Central memory CD8-positive, alpha-beta T cell (primary cell): ENCODE data around the gene SART1.

Experiments used
- ATAC-seq: fragments of 150-1000 bp; cut with Tn5 transposase; replicated peaks from 2 replicates; pipeline ENCODE4 v1.10.0; 2022; ENCODE audit warnings: mild to moderate bottlenecking, moderate FRiP score, moderate number of reproducible peaks; ENCODE audit not compliant: poor library complexity, severe bottlenecking; ENCODE audit errors: extremely low read depth
- DNase-seq, 2 donors: peaks; one replicate each; pipeline ENCODE4 v3.0.0; 2021; ENCODE audit warnings: low spot score in 2 of 2
- H3K27ac Mint-ChIP-seq: one replicate; pipeline ENCODE4 v1.8.0; 2022; ENCODE audit warnings: low read depth, mild to moderate bottlenecking, moderate library complexity, mixed read lengths
- H3K27me3 Mint-ChIP-seq: one replicate; pipeline ENCODE4 v1.8.0; 2022; ENCODE audit warnings: mixed read lengths
- H3K36me3 Mint-ChIP-seq: one replicate; pipeline ENCODE4 v1.8.0; 2022; ENCODE audit warnings: mild to moderate bottlenecking, moderate library complexity, mixed read lengths; ENCODE audit not compliant: insufficient read depth
- H3K4me1 Mint-ChIP-seq: one replicate; pipeline ENCODE4 v1.8.0; 2022; ENCODE audit warnings: mixed read lengths
- H3K4me3 Mint-ChIP-seq: one replicate; pipeline ENCODE4 v1.8.0; 2022; ENCODE audit warnings: mild to moderate bottlenecking, moderate library complexity, mixed read lengths
- H3K9me3 Mint-ChIP-seq: one replicate; pipeline ENCODE4 v1.8.0; 2022; ENCODE audit warnings: mixed read lengths

SART1 gene

GRCh38 chr11:66012371-66012945 lies 50.9 kb downstream of the SART1 start:
- DNase-seq (no peak), ATAC-seq (no peak)
- H3K27me3 Mint-ChIP-seq, result no peaks in the 10 kb centered on the region
- no peak overlapping the region for H3K27ac Mint-ChIP-seq
- H3K9me3 Mint-ChIP-seq, result no peaks in the 10 kb centered on the region
- H3K4me3 Mint-ChIP-seq, result no peak overlapping the region
- H3K4me1 Mint-ChIP-seq, result no peaks in the 10 kb centered on the region
- peaks cover 3% of the 10 kb centered on the region for H3K36me3 Mint-ChIP-seq

- Mint-ChIP-seq H3K4me1 (no peaks in the 10 kb centered on the region), H3K9me3 (no peaks in the 10 kb centered on the region)
Measured at GRCh38 chr11:66012946-66013761, 51.6 kb downstream of the SART1 start.

GRCh38 chr11:66013762-66014100 lies 52.2 kb downstream of the SART1 start:
- H3K27me3 Mint-ChIP-seq, result no peaks in the 10 kb centered on the region
- no peaks in the 10 kb centered on the region for H3K4me1 Mint-ChIP-seq
- ATAC-seq (no peak), DNase-seq (no peak)
- H3K27ac Mint-ChIP-seq, result no peak overlapping the region
- no peaks in the 10 kb centered on the region for H3K36me3 Mint-ChIP-seq
- H3K9me3 Mint-ChIP-seq, result no peaks in the 10 kb centered on the region
- no peak overlapping the region for H3K4me3 Mint-ChIP-seq

More at GRCh38 chr11:66012946-66013761, 51.6 kb downstream of the SART1 start:
- no peak for ATAC-seq
- no peak for DNase-seq
- Mint-ChIP-seq H3K27me3 (no peaks in the 10 kb centered on the region), H3K4me3 (no peak overlapping the region), H3K36me3 (peaks cover 2% of the 10 kb centered on the region), H3K27ac (no peak overlapping the region)

- Mint-ChIP-seq H3K27me3 (no peaks in the 10 kb centered on the region), H3K27ac (no peak overlapping the region), H3K4me3 (no peak overlapping the region), H3K9me3 (no peaks in the 10 kb centered on the region), H3K36me3 (no peaks in the 10 kb centered on the region), H3K4me1 (no peaks in the 10 kb centered on the region)
- ATAC-seq, result no peak
- DNase-seq, result no peak
Measured at GRCh38 chr11:66014804-66015453, 53.4 kb downstream of the SART1 start.

- no peak overlapping the region for H3K27ac Mint-ChIP-seq
- H3K27me3 Mint-ChIP-seq, result no peaks in the 10 kb centered on the region
- no peaks in the 10 kb centered on the region for H3K9me3 Mint-ChIP-seq
- no peak for ATAC-seq
- DNase-seq, result no peak
- H3K4me3 Mint-ChIP-seq, result no peak overlapping the region
- no peaks in the 10 kb centered on the region for H3K4me1 Mint-ChIP-seq
- H3K36me3 Mint-ChIP-seq, result no peaks in the 10 kb centered on the region
Measured at GRCh38 chr11:66015454-66015881, 53.9 kb downstream of the SART1 start.

- no peaks in the 10 kb centered on the region for H3K9me3 Mint-ChIP-seq
- H3K36me3 Mint-ChIP-seq, result no peaks in the 10 kb centered on the region
- no peaks in the 10 kb centered on the region for H3K27me3 Mint-ChIP-seq
- no peak overlapping the region for H3K27ac Mint-ChIP-seq
- no peak for DNase-seq
- H3K4me1 Mint-ChIP-seq, result peaks cover 3% of the 10 kb centered on the region
- H3K4me3 Mint-ChIP-seq, result no peak overlapping the region
- no peak for ATAC-seq
Measured at GRCh38 chr11:66015936-66016792, 54.6 kb downstream of the SART1 start.

GRCh38 chr11:66016793-66017177 lies 55.3 kb downstream of the SART1 start:
- no peaks in the 10 kb centered on the region for H3K27me3 Mint-ChIP-seq

GRCh38 chr11:66017321-66017720 lies 55.8 kb downstream of the SART1 start:
- Mint-ChIP-seq H3K4me1 (peaks cover 4% of the 10 kb centered on the region), H3K36me3 (no peaks in the 10 kb centered on the region), H3K27ac (no peak overlapping the region), H3K9me3 (no peaks in the 10 kb centered on the region), H3K4me3 (no peak overlapping the region), H3K27me3 (peaks cover 1% of the 10 kb centered on the region)
- ATAC-seq, result no peak
- DNase-seq, result no peak

More at GRCh38 chr11:66016793-66017177, 55.3 kb downstream of the SART1 start:
- H3K27ac Mint-ChIP-seq, result no peak overlapping the region
- no peaks in the 10 kb centered on the region for H3K9me3 Mint-ChIP-seq
- H3K36me3 Mint-ChIP-seq, result no peaks in the 10 kb centered on the region
- H3K4me3 Mint-ChIP-seq, result no peak overlapping the region
- ATAC-seq (no peak), DNase-seq (no peak)
- H3K4me1 Mint-ChIP-seq, result peaks cover 4% of the 10 kb centered on the region

GRCh38 chr11:66020212-66020611 lies 58.7 kb downstream of the SART1 start:
- no peak overlapping the region for H3K27ac Mint-ChIP-seq
- H3K9me3 Mint-ChIP-seq, result no peaks in the 10 kb centered on the region
- DNase-seq (no peak), ATAC-seq (no peak)
- peaks cover 9% of the 10 kb centered on the region for H3K4me1 Mint-ChIP-seq
- no peaks in the 10 kb centered on the region for H3K36me3 Mint-ChIP-seq
- no peak overlapping the region for H3K4me3 Mint-ChIP-seq
- peaks cover 9% of the 10 kb centered on the region for H3K27me3 Mint-ChIP-seq

- DNase-seq (no peak), ATAC-seq (no peak)
- H3K4me1 Mint-ChIP-seq, result peaks cover 9% of the 10 kb centered on the region
- H3K27me3 Mint-ChIP-seq, result peaks cover 9% of the 10 kb centered on the region
- H3K4me3 Mint-ChIP-seq, result no peak overlapping the region
- no peaks in the 10 kb centered on the region for H3K9me3 Mint-ChIP-seq
- H3K27ac Mint-ChIP-seq, result no peak overlapping the region
- no peaks in the 10 kb centered on the region for H3K36me3 Mint-ChIP-seq
Measured at GRCh38 chr11:66020618-66021357, 59.3 kb downstream of the SART1 start.

GRCh38 chr11:66022401-66023185 lies 61.1 kb downstream of the SART1 start:
- Mint-ChIP-seq H3K27ac (no peak overlapping the region), H3K4me1 (peaks cover 9% of the 10 kb centered on the region), H3K4me3 (no peak overlapping the region)

More at GRCh38 chr11:66022401-66023185, 61.1 kb downstream of the SART1 start:
- H3K36me3 Mint-ChIP-seq, result no peaks in the 10 kb centered on the region
- H3K9me3 Mint-ChIP-seq, result no peaks in the 10 kb centered on the region
- DNase-seq, result peak; percentile 59 to 76
- ATAC-seq, result peak; percentile 82
- peaks cover 9% of the 10 kb centered on the region for H3K27me3 Mint-ChIP-seq
